Urinary bladder (tissue), 4 donors: ENCODE measurements around the gene XNDC1N. TPM values are rescaled to one million over a fixed set of nuclear protein-coding genes. Genes with fewer than 3 reads are reported as not detected.

ENCODE experiments used
- DNase-seq: peaks from one replicate; pipeline ENCODE4 v3.0.0-alpha.2; 2015; ENCODE audit errors: extremely low spot score
- H3K27ac ChIP-seq: one replicate; pipeline ENCODE4 v1.5.1; 2013; ENCODE audit warnings: low read depth, mild to moderate bottlenecking, moderate library complexity
- H3K36me3 ChIP-seq: one replicate; pipeline ENCODE4 v1.6.1; 2013; ENCODE audit warnings: mild to moderate bottlenecking, moderate library complexity; ENCODE audit not compliant: insufficient read depth
- H3K4me1 ChIP-seq: one replicate; pipeline ENCODE4 v1.6.1; 2013; ENCODE audit warnings: mild to moderate bottlenecking, moderate library complexity; ENCODE audit not compliant: insufficient read depth
- H3K4me3 ChIP-seq: one replicate; pipeline ENCODE4 v1.5.1; 2013; ENCODE audit warnings: low read depth, low read length
- WGBS: extraction: QIAGEN DNeasy Blood & Tissue Kit; methylation state at CpG from one replicate; pipeline ENCODE4 v1.1.7; 2013; 5-methylcytosine and 5-hydroxymethylcytosine counted together
- polyA plus RNA-seq: library from polyadenylated mRNA; stranded (reverse); fragments of 200-250 nt; gene quantifications from one replicate; pipeline ENCODE4 v1.2.3, GENCODE V29; 2013
- total RNA-seq: library from RNA; depleted of rRNA; stranded (reverse); fragments of >200 nt; gene quantifications from one replicate; pipeline ENCODE4 v1.2.3, GENCODE V29; 2014
- donor health status: healthy with polysubstance abuse.
- donor health status: healthy.

Gene XNDC1N
- total and polyA plus RNA-seq, 2 donors: 4.2 to 20.7 TPM

DNA sequence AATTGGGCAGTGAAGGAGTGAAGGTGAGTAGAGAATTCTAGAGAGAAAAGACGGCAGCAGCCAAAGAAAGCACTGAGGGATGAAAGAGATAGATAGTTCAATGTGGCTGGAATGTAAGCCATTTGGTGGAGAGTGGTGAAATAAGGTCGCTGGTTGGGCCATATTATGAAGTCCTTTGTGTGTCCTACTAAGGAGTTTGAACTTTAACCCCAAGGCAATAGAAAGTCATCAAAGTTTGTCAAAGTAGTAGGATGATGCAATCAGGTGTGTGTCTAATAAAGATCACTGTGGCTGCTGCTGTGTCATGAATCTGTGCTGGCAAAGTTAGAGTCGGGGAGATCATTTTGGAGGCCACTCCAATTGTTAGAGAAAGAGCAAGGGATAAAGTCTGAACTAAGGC is 19.1 kb upstream of the XNDC1N start:
- no peaks in the 10 kb centered on the region for H3K36me3 ChIP-seq
- H3K27ac ChIP-seq: no peak overlapping the region
- H3K4me3 ChIP-seq: no peak overlapping the region
- no peaks in the 10 kb centered on the region for H3K4me1 ChIP-seq
- 86% methylated on average over 3 of the region's 3 CpGs for WGBS
- no peak for DNase-seq

DNA sequence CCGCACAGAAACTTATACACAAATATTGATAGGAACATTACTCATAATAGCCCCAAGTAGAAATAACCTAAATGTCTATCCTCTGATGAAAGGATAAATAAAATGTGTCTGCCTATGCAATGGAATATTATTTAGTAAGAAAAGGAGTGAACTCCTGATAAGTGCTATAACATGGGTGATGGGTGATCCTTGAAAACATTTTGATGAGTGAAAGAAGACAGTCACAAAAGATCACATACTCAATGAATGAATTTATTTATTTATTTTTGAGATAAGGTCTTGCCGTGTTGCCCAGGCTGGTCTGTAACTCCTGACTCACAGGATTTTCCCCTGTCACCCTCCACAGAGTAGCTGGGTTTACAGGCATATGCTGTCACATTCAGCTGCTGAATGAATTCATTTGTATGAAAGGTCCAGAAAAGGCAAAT is 17.8 kb upstream of the XNDC1N start:
- Histone ChIP-seq H3K27ac (no peak overlapping the region), H3K4me1 (no peaks in the 10 kb centered on the region), H3K4me3 (no peak overlapping the region), H3K36me3 (no peaks in the 10 kb centered on the region)
- WGBS: 54% methylated on average over 2 of the region's 2 CpGs
- no peak for DNase-seq

DNA sequence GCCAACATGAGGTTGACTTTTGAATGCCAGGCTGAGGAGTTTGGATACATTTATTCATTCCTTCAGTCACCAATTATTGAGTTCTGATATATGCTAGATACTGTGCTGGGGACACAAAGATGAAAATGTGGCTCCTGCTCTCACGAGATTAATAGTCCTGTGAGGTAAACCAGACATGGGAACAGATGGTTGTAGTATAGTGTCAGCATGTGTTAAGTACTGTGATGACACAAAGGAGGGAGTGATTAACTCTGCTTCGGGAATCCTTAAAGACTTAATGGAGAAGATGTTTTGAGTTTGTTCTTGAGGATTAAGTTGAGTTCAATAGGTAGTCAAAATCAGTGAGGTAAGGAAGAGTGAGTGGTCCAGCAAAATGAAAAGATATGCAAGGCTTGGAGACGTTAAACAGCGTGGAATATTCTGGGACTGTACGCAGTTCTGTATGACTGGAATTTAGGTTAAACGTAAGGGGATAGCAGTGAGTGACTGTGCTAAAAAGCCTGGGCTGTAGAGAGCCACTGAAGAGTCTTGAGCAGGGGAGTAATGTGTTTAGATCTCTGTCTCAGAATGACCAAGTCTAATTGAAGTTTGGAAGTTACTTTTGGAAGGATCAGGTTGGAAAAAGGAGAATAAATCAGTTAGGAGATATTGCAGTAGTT is 12.3 kb upstream of the XNDC1N start:
- Histone ChIP-seq H3K27ac (no peak overlapping the region), H3K36me3 (no peaks in the 10 kb centered on the region), H3K4me3 (no peak overlapping the region), H3K4me1 (peaks cover 2% of the 10 kb centered on the region)
- no peak for DNase-seq
- WGBS: 76% methylated on average over 6 of the region's 6 CpGs

DNA sequence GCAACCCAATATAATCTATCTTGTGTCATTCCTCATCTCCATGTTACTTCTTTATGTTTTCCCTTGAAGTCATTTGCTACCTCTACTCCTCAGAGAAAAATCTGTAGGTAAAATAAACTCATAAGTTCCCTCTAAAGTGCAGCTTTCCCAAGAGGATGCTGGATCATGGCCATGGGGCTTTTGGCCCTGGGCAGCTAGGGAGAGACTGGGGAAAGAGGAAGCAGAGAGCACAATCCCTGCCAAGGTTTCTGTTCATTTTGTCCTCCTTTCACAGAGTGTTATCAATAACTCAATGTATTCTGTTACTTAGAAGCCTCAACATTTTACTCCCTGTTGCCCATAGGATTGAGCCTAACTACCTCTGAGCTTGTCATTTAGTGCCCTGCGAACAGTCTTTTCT is 9.4 kb upstream of the XNDC1N start:
- no peak for DNase-seq
- no peak overlapping the region for H3K27ac ChIP-seq
- 77% methylated on average over 1 of the region's 1 CpG for WGBS
- H3K4me1 ChIP-seq: peaks cover 2% of the 10 kb centered on the region
- H3K36me3 ChIP-seq: no peaks in the 10 kb centered on the region
- H3K4me3 ChIP-seq: no peak overlapping the region

- peaks cover 2% of the 10 kb centered on the region for H3K4me1 ChIP-seq
- 29% methylated on average over 5 of the region's 5 CpGs for WGBS
- no peak overlapping the region for H3K4me3 ChIP-seq
- H3K36me3 ChIP-seq: no peaks in the 10 kb centered on the region
- DNase-seq: no peak
- no peak overlapping the region for H3K27ac ChIP-seq
Observed at GRCh38 chr11:71936825-71937224, 8.4 kb upstream of the XNDC1N start.

- DNase-seq: no peak
- Histone ChIP-seq H3K4me1 (peaks cover 2% of the 10 kb centered on the region), H3K4me3 (no peak overlapping the region), H3K36me3 (no peaks in the 10 kb centered on the region), H3K27ac (no peak overlapping the region)
- 86% methylated on average over 4 of the region's 4 CpGs for WGBS
Observed at GRCh38 chr11:71935338-71935925, 7.0 kb upstream of the XNDC1N start.

GRCh38 chr11:71934213-71934612 is 5.8 kb upstream of the XNDC1N start:
- Histone ChIP-seq H3K27ac (no peak overlapping the region), H3K4me1 (peaks cover 3% of the 10 kb centered on the region), H3K36me3 (no peaks in the 10 kb centered on the region), H3K4me3 (no peak overlapping the region)
- no peak for DNase-seq
- WGBS: 63% methylated on average over 2 of the region's 2 CpGs

- no peak for DNase-seq
- H3K36me3 ChIP-seq: no peaks in the 10 kb centered on the region
- H3K4me1 ChIP-seq: peaks cover 3% of the 10 kb centered on the region
- 90% methylated on average over 4 of the region's 4 CpGs for WGBS
- H3K4me3 ChIP-seq: no peak overlapping the region
- no peak overlapping the region for H3K27ac ChIP-seq
Observed at GRCh38 chr11:71933141-71933933, 4.9 kb upstream of the XNDC1N start.

DNA sequence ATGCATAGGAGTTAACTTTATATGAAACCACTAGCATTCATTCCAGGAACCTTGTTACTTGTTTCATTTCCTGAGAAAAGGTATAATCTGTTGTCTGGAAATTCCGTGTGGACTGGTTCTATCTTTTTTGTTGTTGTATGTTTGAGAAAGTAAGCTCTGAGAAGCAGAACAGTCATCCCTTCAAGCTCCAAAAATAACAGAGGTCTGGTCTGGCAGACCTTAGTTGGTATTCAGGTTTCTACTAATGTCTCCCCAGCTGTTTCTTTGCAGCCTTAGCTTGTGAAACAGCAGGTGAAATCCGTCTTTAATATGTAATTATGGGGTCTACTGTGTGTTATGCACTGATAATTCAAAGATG is 2.8 kb upstream of the XNDC1N start:
- Histone ChIP-seq H3K27ac (no peak overlapping the region), H3K36me3 (no peaks in the 10 kb centered on the region), H3K4me3 (no peak overlapping the region), H3K4me1 (peaks cover 3% of the 10 kb centered on the region)
- no peak for DNase-seq
- WGBS: 57% methylated on average over 2 of the region's 2 CpGs

DNA sequence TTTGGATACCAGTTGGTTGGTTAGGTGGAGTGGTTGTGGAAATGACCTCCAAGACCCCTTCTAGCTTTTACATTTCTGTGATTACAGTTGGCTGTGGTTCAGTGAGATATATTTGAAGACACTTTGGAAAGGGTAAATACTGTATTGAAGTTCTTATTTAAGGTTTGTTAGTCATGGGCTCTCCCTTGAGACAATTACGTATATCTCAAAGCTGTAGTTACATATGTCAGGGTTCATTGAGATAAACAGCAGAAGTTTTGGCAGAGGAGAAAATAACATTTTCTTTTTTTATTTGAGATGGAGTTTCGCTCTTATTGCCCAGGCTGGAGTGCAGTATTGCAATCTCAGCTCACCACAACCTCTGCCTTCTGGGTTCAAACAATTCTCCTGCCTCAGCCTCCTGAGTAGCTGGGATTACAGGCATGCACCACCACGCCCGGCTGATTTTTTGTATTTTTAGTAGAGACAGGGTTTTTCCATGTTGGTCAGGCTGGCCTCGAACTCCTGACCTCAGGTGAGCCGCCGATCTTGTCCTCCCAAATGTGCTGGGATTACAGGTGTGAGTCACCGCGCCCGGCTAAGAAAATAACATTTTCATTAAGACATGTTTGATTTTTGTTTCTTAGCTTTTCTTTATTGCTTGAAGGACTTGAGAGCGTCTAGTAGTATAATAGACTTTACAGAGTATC is 2.3 kb upstream of the XNDC1N start:
- H3K27ac ChIP-seq: no peak overlapping the region
- H3K4me1 ChIP-seq: peaks cover 3% of the 10 kb centered on the region
- no peak overlapping the region for H3K4me3 ChIP-seq
- WGBS: 73% methylated on average over 11 of the region's 11 CpGs
- no peak for DNase-seq
- H3K36me3 ChIP-seq: no peaks in the 10 kb centered on the region

GRCh38 chr11:71929491-71929890 is 1.1 kb upstream of the XNDC1N start:
- Histone ChIP-seq H3K36me3 (no peaks in the 10 kb centered on the region), H3K4me3 (peak overlapping the region; percentile 66), H3K4me1 (peaks cover 3% of the 10 kb centered on the region), H3K27ac (no peak overlapping the region)
- no peak for DNase-seq
- whole genome bisulfite sequencing: 4% methylated on average over 6 of the region's 6 CpGs

- Histone ChIP-seq H3K4me1 (peaks cover 3% of the 10 kb centered on the region), H3K27ac (peak within 1 kb of the TSS; percentile 84), H3K4me3 (peak within 1 kb of the TSS; percentile 66), H3K36me3 (no peaks in the 10 kb centered on the region)
- DNase-seq: peak; percentile 92
- under 1% methylated on average over 32 of the region's 32 CpGs for WGBS
Observed at GRCh38 chr11:71928737-71929443, 496 bp upstream of the XNDC1N start, which contains the start of gene RNF121. Gene RNF121, plus strand, starts transcription at chr11:71929046. Its CDS starts 16 bp downstream, at chr11:71929062.

- Histone ChIP-seq H3K4me3 (no peak overlapping the region), H3K4me1 (no peaks in the 10 kb centered on the region), H3K27ac (no peak overlapping the region), H3K36me3 (peaks cover 5% of the 10 kb centered on the region)
- 91% methylated on average over 9 of the region's 9 CpGs for WGBS
- DNase-seq: no peak
Observed at GRCh38 chr11:71917646-71918140, 10.7 kb downstream of the XNDC1N start.
